HepG2 (cell line): ENCODE results near the gene HOMEZ. TPM values are rescaled to one million over a fixed set of nuclear protein-coding genes. Genes with fewer than 3 reads are reported as not detected.

Experiments
- CCDC6 ChIP-seq: sonication (generic); formaldehyde crosslinking; IDR thresholded peaks from 2 replicates; pipeline ENCODE4 v1.8.1; 2022; ENCODE audit warnings: mild to moderate bottlenecking, missing genetic modification reagents, moderate library complexity
- MAFF ChIP-seq: IDR thresholded peaks from 2 replicates; pipeline ENCODE4 v1.6.1; 2011; ENCODE audit warnings: low read depth, low read length, improper control_type of control experiment
- NFE2L1 ChIP-seq: sonication (generic); formaldehyde crosslinking; IDR thresholded peaks from 2 replicates; pipeline ENCODE4 v1.4.0; 2020; ENCODE audit warnings: missing genetic modification reagents, mild to moderate bottlenecking, borderline replicate concordance
- NR2F2 ChIP-seq: IDR thresholded peaks from 2 replicates; pipeline ENCODE4 v1.6.1; 2012; ENCODE audit warnings: low read depth, inconsistent platforms, borderline replicate concordance
- PITX1 ChIP-seq: sonication (generic); formaldehyde crosslinking; IDR thresholded peaks from 2 replicates; pipeline ENCODE4 v1.5.1; 2020; ENCODE audit warnings: mild to moderate bottlenecking, missing genetic modification reagents
- PLRG1 ChIP-seq: fragments of 450-650 bp; conservative IDR thresholded peaks from 2 replicates; pipeline ENCODE4 v1.6.1; 2016
- SP1 ChIP-seq, 2 experiments: fragments of 450-650 bp in 1 of 2; sonication (generic) in 1 of 2; formaldehyde crosslinking in 1 of 2; IDR thresholded peaks; 2 replicates each; pipeline versions ENCODE4 v1.4.0 to v1.6.1; 2016 to 2020; ENCODE audit warnings: missing genetic modification reagents in 1 of 2
- ZBTB4 ChIP-seq: sonication (generic); formaldehyde crosslinking; IDR thresholded peaks from 2 replicates; pipeline ENCODE4 v1.4.0; 2020; ENCODE audit warnings: missing genetic modification reagents, mild to moderate bottlenecking, borderline replicate concordance
- ZMAT3 ChIP-seq: sonication (generic); formaldehyde crosslinking; conservative IDR thresholded peaks from 2 replicates; pipeline ENCODE4 v1.7.0; 2021; ENCODE audit warnings: missing genetic modification reagents
- ZNF317 ChIP-seq: sonication (generic); formaldehyde crosslinking; IDR thresholded peaks from 2 replicates; pipeline ENCODE4 v1.5.0; 2020; ENCODE audit warnings: mild to moderate bottlenecking, missing genetic modification reagents
- ZNF512B ChIP-seq: sonication (generic); formaldehyde crosslinking; IDR thresholded peaks from 2 replicates; pipeline ENCODE4 v1.5.1; 2020; ENCODE audit warnings: missing genetic modification reagents, mild to moderate bottlenecking, borderline replicate concordance
- polyA plus RNA-seq, 8 experiments: library from polyadenylated mRNA; depleted of rRNA in 3 of 8; stranded (reverse) in 7 of 8; unstranded in 1 of 8; fragments of >200 nt; fragmentation: Illumina TruSeq in 4 of 8; extraction: Trizol in 4 of 8; gene quantifications; 2 replicates each; pipeline versions ENCODE4 v1.2.1 to v1.2.3, GENCODE V29; 2011 to 2016; ENCODE audit warnings: low read depth in 4 of 8, missing spikeins in 1 of 8, mixed read lengths in 1 of 8; ENCODE audit not compliant: insufficient read depth in 1 of 8
- total RNA-seq, 5 experiments: library from RNA; depleted of rRNA; stranded (reverse); fragments of >200 nt; fragmentation: Illumina TruSeq; extraction: Trizol; gene quantifications; 2 replicates each; pipeline ENCODE4 v1.2.3, GENCODE V29; 2016; ENCODE audit warnings: low read depth in 1 of 5
- TF ChIP-seq, protein P1 (sequence below): sonication (generic); formaldehyde crosslinking; IDR thresholded peaks from 2 replicates; pipeline ENCODE4 v1.8.0; 2022; ENCODE audit warnings: missing genetic modification reagents, low read depth, mild to moderate bottlenecking, borderline replicate concordance
- TF ChIP-seq, protein P2 (sequence below): sonication (generic); formaldehyde crosslinking; IDR thresholded peaks from 2 replicates; pipeline ENCODE4 v1.4.0; 2020; ENCODE audit warnings: missing genetic modification reagents
- TF ChIP-seq, protein P3 (sequence below): sonication (generic); formaldehyde crosslinking; IDR thresholded peaks from 2 replicates; pipeline ENCODE4 v1.4.0; 2020; ENCODE audit warnings: missing genetic modification reagents, low read depth, mild to moderate bottlenecking, borderline replicate concordance
- TF ChIP-seq, protein P4 (sequence below): sonication (generic); formaldehyde crosslinking; IDR thresholded peaks from 2 replicates; pipeline ENCODE4 v1.8.1; 2022; ENCODE audit warnings: mild to moderate bottlenecking, missing genetic modification reagents

Gene HOMEZ
- total and polyA plus RNA-seq, 2 of the 13 experiments (the other 11 are each of a cell fraction or from before 2014, with no cell fraction given): 14.5 to 31.8 TPM

GRCh38 chr14:23320584-23321571 lies 34.9 kb upstream of the HOMEZ start, which contains the start of gene PABPN1 (continued):
- peak; percentile 100 for TF ChIP-seq ZBTB4 (CRISPR knock-in tag)
- TF ChIP-seq, protein P1, sequence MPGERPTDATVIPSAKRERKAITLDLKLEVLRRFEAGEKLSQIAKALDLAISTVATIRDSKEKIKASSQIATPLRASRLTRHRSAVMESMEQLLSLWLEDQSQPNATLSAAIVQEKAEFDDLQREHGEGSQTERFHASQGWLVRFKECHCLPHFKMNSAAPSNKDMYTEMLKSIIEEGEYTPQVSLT (CRISPR knock-in tag): no peak
- TF ChIP-seq, protein P2, sequence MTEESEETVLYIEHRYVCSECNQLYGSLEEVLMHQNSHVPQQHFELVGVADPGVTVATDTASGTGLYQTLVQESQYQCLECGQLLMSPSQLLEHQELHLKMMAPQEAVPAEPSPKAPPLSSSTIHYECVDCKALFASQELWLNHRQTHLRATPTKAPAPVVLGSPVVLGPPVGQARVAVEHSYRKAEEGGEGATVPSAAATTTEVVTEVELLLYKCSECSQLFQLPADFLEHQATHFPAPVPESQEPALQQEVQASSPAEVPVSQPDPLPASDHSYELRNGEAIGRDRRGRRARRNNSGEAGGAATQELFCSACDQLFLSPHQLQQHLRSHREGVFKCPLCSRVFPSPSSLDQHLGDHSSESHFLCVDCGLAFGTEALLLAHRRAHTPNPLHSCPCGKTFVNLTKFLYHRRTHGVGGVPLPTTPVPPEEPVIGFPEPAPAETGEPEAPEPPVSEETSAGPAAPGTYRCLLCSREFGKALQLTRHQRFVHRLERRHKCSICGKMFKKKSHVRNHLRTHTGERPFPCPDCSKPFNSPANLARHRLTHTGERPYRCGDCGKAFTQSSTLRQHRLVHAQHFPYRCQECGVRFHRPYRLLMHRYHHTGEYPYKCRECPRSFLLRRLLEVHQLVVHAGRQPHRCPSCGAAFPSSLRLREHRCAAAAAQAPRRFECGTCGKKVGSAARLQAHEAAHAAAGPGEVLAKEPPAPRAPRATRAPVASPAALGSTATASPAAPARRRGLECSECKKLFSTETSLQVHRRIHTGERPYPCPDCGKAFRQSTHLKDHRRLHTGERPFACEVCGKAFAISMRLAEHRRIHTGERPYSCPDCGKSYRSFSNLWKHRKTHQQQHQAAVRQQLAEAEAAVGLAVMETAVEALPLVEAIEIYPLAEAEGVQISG (CRISPR knock-in tag): peak; percentile 96
- peak; percentile 91 for TF ChIP-seq NFE2L1 (CRISPR knock-in tag)
- TF ChIP-seq PITX1 (CRISPR knock-in tag): peak; percentile 79
- peak; percentile 41; the same call in 1 of the 2 replicates for TF ChIP-seq MAFF
- TF ChIP-seq SP1 (IDR thresholded peaks at IDR 0.05): no peak
- peak; percentile 89 for TF ChIP-seq SP1 (CRISPR knock-in tag; IDR thresholded peaks at IDR 0.05)
- no peak for TF ChIP-seq NR2F2
- no peak for TF ChIP-seq PLRG1
- TF ChIP-seq ZNF317 (CRISPR knock-in tag): peak; percentile 90
- TF ChIP-seq, protein P3, sequence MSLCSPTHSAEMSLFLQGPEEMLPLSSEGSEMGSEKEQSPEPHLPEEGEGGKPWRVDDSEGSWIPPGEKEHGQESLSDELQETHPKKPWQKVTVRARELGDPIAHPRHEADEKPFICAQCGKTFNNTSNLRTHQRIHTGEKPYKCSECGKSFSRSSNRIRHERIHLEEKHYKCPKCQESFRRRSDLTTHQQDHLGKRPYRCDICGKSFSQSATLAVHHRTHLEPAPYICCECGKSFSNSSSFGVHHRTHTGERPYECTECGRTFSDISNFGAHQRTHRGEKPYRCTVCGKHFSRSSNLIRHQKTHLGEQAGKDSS: peak; percentile 95
- TF ChIP-seq ZMAT3 (CRISPR knock-in tag): peak; percentile 98
- no peak for TF ChIP-seq CCDC6
- TF ChIP-seq ZNF512B (CRISPR knock-in tag): 0 out of 2 replicates have a peak, but pooled peaks have one; percentile 15
- TF ChIP-seq, protein P4, sequence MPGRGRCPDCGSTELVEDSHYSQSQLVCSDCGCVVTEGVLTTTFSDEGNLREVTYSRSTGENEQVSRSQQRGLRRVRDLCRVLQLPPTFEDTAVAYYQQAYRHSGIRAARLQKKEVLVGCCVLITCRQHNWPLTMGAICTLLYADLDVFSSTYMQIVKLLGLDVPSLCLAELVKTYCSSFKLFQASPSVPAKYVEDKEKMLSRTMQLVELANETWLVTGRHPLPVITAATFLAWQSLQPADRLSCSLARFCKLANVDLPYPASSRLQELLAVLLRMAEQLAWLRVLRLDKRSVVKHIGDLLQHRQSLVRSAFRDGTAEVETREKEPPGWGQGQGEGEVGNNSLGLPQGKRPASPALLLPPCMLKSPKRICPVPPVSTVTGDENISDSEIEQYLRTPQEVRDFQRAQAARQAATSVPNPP (CRISPR knock-in tag): peak; percentile 98
